ENCODE data around the gene CDK13.
"Not testable (repeated sequence)": the region's sequence is repeated elsewhere in the genome, so short reads cannot be mapped to it uniquely, and the experiment has no call there.

Gene CDK13

DNA sequence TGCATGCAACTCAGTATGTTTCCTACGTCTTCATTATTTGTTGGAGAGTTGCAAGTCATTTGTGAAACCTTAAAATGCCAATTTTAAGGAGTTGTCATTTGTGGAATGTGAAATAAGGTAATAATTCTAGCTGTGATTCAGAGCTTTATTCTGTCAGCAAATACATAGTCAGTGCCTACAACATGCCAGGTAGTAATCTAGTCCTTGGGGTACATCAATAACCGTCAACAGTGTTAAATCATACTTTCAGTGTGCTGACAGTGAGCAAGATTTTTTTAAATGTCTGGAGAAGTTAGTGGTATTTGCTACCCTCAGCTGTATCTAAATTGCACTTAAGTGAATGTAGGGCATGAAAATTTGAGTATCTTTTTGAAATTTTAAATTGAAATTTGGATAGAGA lies 147.7 kb downstream of the CDK13 start:
- no peak for DNase-seq (ENCODE audit: low spot score)

DNA sequence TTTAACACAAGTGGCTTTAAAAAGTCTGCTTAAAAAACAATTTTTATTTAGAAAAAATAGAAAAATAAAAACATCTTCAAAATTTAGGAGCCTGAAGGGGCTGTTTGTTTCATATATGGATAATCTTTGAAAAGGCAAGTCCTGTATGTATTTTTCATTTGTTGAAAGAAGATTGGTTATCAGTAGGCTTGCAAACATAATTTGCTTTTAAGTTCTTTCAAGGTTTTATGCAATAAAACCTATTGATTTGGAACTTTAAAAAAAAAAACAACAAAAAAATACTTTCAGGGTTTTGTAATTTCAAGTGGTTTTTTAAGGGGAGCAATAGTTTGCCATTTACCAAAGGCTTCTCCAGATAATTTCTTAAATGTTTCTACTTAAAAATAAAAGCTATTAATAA lies 148.8 kb downstream of the CDK13 start:
- DNase-seq (ENCODE audit: low spot score): no peak

DNA sequence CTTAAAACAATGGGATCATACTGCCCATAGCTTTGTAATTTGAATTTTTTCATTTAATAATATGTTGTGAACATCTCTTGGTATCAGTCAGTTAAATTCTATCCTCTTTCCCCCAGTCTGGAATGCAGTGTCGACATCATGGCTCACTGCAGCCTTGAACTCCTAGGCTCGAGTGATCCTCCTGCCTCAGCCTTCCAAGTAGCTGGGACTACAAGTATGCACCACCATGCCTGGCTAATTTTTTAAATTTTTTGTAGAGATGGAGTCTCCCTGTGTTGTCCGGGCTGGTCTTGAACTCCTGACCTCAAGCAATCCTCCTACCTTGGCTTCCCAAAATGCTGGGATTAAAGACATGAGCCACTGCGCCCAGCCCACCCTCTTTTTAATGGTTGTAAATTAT lies 149.8 kb downstream of the CDK13 start:
- DNase-seq (ENCODE audit: low spot score): no peak

DNA sequence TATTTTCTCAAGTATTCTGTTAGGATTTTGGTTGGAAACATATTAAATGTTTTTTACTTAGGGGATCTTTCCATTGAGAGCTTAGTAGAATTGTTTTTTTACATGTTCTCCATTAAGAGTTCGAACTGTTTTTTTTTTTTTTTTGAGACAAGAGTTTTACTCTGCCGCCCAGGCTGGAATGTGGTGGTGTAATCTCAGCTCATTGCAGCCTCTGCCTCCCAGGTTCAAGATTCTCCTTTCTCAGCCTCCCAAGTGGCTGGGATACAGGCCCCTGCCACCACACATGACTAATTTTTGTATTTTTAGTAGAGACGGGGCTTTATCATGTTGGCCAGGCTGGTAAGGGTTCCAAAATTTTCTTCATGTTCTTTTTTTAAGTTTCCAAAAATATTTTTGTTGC lies 151.1 kb downstream of the CDK13 start:
- no peak for DNase-seq (ENCODE audit: low spot score)

DNA sequence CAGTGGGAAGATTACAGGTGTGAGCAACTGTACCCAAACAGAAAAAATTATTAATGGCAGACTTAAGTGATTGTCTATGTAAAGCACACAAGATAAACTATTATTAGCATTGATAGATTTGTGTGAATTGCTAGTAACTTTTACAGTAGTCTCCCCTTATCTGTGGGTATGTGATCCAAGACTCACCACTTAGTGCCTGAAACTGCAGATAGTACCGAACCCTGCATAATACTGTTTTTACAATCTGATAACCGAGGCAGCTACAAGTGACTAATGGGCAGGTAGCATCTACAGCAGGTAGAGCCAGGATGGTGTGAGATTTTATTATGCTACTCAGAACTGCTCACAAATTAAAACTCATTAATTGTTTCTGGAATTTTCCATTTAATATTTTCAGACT lies 152.8 kb downstream of the CDK13 start:
- DNase-seq (ENCODE audit: low spot score): no peak

DNA sequence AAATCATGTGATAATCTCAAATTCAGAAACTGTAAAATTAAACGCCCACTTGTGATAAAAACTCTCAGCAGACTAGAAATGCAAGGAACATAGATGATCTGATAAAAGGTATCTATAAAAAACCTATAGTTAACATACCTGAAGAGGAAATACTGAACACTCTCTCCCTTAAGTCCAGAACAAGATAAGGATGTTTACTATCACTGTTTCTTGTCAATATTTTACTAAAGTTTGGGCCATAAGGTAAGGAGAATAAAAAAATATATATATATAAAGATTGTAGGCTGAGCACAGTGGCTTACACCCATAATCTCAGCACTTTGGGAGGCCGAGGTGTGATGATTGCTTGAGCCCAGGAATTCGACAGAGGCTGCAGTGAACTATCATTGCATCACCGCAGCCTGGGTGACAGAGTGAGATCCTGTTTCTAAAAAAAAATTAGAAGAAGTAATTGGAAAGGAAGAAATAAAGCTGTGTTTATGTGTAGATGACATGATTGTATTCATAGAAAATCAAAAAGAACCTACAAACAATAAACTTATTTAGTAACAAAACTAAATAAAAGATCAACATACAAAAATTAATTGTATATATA lies 155.9 kb downstream of the CDK13 start:
- DNase-seq (ENCODE audit: low spot score): no peak

DNA sequence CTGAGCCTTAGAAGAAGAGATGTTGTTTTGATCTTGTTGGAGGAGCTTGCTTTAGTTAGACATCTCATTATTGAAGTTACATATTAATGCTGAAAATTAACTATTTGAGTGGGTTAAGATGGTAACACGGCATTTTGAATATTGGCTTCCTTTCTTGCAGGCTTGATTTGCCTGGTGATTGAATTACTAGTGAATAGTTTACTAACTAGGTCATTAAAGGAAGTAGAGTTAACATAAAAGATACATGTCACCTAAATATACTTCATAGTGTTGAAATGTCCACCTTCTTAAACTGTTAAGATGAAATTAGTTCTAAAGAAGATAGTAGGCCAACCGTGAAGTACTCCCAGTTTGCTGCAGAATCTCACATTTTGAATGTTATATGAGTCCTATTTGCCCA lies 165.9 kb downstream of the CDK13 start:
- no peak for DNase-seq (ENCODE audit: low spot score)

DNA sequence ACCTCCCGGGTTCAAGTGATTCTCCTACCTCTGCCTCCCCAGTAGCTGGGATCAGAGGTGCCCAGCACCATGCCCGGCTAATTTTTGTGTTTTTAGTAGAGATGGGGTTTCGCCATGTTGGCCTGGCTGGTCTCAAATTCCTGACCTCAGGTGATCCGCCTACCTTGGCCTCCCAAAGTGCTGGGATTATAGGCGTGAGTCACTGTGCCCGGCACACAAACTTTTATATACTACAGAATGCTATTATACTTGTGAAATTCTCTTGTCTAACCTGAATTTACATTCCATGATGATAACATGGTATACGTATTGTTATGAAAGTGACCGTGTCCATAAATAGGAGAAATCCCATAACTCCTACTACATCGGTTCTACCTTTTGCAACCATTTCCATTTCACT lies 167.1 kb downstream of the CDK13 start:
- DNase-seq (ENCODE audit: low spot score): not testable (repeated sequence)

DNA sequence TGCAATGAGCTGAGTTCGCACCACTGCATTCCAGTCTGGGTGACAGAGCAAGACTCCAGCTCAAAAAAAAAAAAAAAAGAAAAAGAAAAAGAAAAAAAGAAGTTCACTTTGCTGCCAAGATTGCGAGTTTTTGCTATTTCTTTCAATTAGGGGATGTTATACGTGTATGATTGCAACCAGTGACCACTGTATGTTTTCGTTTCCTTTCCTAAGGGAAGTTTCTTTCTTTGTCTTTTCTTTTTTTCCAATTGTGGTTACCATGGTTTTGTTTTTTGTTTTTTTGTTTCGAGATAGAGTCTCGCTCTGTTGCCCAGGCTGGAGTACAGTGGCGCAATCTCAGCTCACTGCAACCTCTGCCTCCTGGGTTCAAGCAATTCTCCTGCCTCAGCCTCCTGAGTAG lies 168.1 kb downstream of the CDK13 start:
- DNase-seq (ENCODE audit: low spot score): not testable (repeated sequence)

DNA sequence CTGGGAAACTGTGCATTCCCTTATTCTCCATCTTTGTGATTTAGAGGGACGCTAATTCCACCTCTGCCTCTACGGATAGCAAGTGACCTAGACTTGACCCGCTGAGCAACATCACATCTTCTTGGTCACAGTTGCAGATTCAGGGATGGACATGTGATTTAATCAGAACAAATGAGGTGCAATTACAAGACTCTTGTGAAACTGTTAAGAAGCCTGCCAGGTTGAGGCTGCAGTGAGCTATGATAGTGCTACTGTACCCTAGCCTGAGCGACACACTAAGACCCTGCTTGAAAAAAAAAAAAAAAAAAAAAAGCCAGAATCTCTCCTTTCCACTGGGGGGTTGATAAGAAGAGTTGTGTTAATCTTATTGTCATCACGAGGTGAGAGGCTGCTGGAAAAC lies 170.0 kb downstream of the CDK13 start:
- DNase-seq (ENCODE audit: low spot score): no peak

DNA sequence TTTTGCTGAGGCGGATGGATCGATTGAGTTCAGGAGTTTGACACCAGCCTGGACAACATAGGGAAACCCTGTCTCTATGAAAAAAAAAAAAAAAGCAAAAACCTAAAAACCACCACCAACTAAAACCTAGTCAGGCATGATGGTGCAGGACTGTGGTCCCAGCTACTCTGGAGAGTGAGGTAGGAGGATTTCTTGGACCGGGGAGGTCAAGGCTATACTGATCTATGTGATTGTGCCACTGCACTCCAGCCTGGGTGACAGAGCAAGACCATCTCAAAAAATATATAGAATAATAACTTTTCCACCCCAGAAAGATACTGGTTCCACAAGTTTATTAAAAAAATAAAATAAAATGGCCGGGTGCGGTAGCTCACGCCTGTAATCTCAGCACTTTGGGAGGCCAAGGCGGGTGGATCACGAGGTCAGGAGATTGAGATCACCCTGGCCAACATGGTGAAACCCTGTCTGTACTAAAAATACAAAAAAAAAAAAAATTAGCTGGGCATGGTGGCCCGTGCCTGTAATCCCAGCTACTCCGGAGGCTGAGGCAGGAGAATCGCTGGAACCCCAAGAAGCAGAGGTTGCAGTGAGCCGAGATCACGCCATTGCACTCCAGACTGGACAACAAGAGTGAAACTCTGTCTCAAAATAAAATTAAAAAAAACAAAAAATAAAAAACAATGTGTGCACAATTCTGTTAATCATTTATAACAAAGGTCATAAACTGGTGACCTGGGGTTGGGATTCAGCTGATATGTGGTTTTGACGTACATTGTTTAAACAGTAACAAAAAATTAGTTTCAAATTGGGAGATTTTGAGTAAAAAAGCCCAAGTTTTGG lies 172.3 kb downstream of the CDK13 start:
- DNase-seq (ENCODE audit: low spot score): not testable (repeated sequence)

DNA sequence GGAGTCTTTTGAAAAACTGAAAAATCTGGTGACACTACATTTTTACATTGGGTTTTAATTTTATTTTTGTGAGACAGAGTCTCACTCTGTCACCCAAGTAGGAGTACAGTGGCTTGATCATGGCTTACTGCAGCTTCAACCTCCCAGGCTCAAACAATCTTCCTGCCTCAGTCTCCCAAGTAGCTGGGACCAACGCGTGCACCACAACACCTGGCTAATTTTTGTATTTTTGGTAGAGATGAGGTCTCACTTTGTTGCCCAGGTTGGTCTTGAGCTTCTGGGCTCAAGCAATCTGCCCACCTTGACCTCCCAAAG lies 172.8 kb downstream of the CDK13 start:
- no peak for DNase-seq (ENCODE audit: low spot score)

DNA sequence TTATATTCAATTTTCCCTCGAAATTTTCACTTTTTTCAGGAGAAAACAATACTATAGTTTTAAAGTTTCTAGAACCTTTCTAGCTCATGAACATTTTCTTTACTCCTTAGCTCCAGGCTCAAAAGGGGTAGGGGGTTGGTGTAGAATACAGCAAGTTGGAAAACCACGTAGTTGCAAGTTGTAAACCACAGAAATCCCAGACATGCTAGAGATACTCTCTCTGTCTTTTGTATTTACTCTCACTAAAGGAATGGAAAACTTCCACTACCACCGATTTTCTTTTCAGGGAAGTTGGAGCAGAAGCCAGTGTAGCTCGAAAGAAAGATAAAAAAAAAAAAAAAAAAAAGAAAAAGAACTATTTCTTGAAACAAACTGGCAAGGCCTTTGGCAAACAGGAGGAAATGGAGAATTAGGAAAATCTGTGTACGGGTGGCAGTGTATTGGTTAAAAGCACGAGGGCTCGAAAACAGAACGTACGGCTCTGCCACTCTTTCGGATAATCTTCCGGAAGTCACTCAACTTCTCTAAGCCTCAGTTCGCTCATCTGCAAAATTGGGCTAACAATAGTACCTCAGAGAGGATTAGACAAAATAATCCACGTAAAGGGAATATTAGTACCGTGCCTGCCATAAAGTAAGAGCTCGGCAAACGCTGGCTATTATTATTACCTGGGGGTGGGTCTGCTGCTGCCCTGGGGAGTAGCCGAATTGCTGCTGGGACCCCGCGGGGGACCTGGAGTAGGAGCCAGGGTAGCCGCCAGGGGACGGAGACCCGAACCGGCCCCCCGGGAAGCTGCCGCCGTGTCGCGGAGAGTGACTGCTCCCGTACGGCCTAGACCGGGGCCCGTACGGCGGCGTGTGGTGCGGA lies 183.7 kb downstream of the CDK13 start:
- DNase-seq (ENCODE audit: low spot score): peak; percentile 74

DNA sequence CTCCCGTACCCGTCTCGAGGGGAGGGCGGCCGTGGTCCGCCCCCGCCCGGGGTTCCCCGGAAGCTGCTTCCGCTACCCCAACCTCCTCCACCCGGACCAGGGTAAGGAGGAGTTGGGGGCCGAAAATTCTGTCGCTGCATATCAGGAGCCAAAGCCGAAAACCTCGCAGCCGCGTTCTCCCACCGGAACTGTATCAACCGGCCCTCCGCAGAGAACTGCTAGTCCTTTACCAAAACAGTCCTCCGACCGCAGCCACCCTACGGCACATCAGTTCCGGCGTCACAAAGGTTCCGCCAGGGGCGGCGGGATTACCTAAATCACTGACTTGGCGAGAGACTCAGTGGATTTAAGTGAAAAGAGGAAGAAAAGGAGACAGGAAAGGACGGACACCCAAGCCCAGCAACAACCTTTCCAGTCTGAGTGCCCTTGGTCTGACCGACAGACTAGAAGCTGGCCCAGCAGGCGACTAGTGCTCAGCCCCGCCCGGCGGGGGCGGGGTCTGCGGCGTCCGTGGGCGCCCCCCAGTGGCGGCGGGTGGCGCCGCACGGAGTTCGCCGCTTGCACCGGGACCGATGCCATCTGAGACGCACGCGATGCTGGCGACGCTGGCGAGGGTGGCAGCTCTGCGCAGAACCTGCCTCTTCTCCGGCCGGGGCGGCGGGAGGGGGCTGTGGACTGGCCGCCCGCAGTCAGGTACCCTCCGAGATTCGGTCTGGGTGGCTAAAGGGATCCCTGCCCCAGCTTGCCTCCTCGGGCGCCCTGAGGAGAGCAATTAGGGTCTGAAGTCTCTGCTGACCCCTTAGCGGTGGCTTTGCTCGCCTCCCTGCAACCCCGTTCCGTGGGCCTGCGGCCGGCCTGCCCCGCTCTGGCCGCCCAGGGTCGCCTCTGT lies 184.6 kb downstream of the CDK13 start, which contains the start of the genes MPLKIP and SUGCT:
Gene MPLKIP (minus strand): TSS at position 195 of the 889 bp plus-strand sequence. CDS start 55 bp downstream, at position 140.
Gene SUGCT (plus strand): TSS at position 578 of the 889 bp plus-strand sequence.
- DNase-seq (ENCODE audit: low spot score): peak; percentile 94

DNA sequence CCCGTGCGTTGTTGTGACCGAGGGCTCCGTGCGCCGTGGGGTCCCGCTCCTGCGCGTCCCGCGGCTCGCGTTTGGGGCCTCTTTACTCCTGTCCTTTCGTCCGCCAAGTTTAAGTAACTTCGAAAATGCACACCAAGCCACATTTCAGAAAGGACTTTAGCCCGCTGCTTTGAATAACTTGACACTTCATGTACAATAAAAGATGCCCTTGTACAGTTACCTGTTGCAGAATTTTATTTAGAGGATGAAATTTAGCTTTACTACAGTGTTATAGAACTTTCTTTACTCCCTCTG lies 185.2 kb downstream of the CDK13 start:
- no peak for DNase-seq (ENCODE audit: low spot score)

DNA sequence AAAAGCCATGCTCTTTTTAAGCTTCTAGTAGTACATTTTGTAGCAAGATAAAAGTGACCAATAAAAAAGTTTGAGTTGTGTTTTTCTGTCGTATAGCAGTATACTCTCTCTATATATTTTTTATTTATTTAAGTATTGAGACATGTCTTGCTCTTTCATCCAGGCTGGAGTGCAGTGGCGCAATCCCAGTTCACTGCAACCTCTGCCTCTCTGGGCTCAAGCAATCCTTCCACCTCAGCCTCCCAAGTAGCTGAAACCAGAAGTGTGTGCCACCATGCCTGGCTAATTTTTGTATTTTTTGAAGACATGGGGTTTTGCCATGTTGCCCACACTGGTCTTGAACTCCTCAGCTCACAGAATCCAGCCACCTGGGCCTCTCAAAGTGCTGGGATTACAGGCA lies 187.5 kb downstream of the CDK13 start:
- no peak for DNase-seq (ENCODE audit: low spot score)

DNA sequence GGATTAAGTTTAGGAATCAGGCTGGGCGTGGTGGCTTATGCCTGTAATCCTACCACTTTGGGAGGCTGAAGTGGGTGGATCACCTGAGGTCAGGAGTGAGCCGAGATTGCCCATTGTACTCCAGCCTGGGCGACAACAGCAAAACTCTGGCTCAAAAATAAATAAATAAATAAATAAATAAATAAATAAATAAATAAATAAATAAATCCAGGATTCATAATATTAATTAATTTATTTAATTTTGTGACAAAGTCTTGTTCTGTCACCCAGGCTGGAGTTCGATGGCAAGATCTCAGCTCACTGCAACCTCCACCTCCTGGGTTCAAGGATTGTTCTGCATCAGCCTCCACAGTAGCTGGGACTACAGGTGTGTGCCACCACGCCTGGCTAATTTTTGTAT lies 188.9 kb downstream of the CDK13 start:
- no peak for DNase-seq (ENCODE audit: low spot score)

DNA sequence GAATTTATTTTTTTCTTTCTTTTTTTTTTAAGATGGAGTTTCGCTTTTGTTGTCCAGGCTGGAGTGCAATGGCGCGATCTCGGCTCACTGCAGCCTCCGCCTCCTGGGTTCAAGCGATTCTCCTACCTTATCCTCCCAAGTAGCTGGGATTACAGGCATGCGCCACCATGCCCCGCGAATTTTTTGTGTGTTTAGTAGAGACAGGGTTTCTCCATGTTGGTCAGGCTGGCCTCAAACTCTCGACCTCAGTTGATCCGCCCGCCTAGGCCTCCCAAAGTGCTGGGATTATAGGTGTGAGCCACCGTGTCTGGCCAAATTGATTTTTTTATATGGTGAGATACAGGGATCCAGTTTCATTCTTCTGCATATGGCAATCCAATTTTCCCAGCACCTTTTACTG lies 189.8 kb downstream of the CDK13 start:
- not testable (repeated sequence) for DNase-seq (ENCODE audit: low spot score)

DNA sequence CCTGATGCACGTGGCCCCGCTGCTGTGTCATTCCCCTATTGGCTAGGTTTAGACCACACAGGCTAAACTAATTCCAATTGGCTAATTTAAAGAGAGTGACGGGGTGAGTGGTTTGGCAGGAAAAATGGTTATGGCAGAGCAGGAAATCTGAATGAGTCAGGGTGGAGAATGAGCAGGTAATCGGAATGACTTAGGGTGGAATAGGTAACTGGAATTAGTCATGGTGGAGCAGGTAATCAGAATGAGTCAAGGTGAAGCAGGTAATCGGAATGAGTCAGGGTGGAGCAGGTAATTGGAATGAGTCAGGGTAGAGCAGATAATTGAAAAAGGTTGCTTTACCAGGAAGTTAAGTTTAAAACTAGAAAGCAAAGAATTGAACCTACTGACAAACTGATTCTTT lies 191.9 kb downstream of the CDK13 start:
- DNase-seq (ENCODE audit: low spot score): not testable (repeated sequence)

DNA sequence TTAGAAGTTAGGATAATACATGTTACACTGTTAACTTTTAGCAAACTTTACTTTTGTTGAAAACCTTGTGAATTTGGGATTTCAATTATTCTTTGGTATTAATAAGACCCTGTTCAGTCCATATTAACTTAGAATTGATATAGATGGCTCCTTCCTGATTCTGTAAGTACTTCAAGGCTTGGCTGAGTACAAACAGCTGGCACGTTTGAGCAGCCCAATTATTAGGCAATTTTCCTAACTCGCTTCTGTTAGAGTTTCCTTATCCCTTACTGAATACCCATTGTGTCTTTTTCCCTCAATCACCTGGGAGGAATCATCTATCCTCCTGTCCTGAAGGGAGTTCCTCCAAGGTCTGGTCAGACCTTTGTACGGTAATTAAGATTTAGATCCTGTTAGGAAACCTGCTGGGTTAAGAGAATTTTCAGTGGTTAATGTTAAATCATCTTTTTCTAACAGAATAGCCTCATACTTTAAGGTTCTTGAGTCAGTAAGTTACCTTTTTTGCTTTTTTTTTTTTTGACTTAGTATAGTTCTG lies 195.6 kb downstream of the CDK13 start:
- not testable (repeated sequence) for DNase-seq (ENCODE audit: low spot score)

DNA sequence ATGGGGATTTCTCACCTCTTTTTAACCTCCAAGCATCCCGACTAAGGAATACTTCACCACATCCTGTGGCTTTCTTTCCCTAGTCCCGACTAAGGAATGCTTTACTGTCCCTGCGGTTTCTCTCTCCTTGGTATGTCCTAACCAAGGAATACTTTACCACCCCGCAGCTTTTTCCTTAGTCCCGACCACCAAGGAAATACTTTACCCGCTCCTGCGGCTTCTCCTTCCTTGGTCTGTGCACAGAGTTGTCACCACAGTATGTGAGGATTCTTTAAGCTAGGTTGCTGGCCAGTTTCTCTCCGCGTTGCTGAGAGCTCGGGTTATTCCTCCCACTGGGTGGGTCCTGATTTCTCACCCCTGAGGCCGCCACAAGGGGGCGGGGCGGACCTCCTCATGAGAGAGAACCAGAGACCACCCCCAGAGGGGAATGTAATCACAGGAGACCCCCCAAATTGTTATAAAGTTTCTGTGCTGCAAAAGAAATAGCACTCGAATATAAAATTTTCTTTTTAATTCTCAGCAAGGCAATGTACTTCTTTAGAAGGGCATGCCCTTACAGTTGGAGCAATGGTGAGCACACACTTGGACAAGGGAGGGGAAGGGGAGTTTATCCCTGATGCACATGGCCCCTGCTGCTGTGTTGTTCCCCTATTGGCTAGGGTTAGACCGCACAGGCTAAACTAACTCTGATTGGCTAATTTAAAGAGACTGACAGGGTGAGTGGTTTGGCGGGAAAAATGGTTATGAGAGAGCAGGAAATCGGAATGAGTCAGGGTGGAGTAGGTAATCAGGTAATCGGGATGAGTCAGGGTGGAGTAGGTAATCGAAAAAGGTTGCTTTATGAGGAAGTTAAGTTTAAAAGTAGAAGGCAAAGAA lies 197.6 kb downstream of the CDK13 start:
- DNase-seq (ENCODE audit: low spot score): no peak
